ENCODE data around the gene PERCC1. TPM values are rescaled to one million over a fixed set of nuclear protein-coding genes. Genes with fewer than 3 reads are reported as not detected.

Gene PERCC1
- total and polyA plus RNA-seq, 5 donors from 2014 or later = not detected

- Mint-ChIP-seq H3K27me3 (no peaks in the 10 kb centered on the region), H3K36me3 (peaks cover 9% of the 10 kb centered on the region), H3K27ac (no peak overlapping the region), H3K4me1 (peaks cover 0 to 3% (median 0%) of the 10 kb centered on the region in 4 donors), H3K9me3 (peaks cover 0 to 1% (median 0%) of the 10 kb centered on the region in 7 donors), H3K4me3 (no peak overlapping the region)
- H3K36me3 ChIP-seq (ENCODE audit: control insufficient read depth, insufficient read depth, low read length) = peaks cover 22% of the 10 kb centered on the region
- no peaks in the 10 kb centered on the region for H3K4me1 ChIP-seq (ENCODE audit: control insufficient read depth, insufficient read depth, low read length, poor library complexity, severe bottlenecking)
- no peak overlapping the region for H3K27ac ChIP-seq (ENCODE audit: insufficient read depth, low read length, poor library complexity, severe bottlenecking)
- no peak overlapping the region for H3K4me3 ChIP-seq (ENCODE audit: low read depth, low read length)
- no peaks in the 10 kb centered on the region for H3K27me3 ChIP-seq (ENCODE audit: control insufficient read depth, insufficient read depth, low read length)
- DNase-seq (no peak), ATAC-seq (ENCODE audit: low read depth in 2 of 2) (no peak)
- H3K9me3 ChIP-seq (ENCODE audit: control insufficient read depth in 2 of 2, low read length in 2 of 2) = no peaks in the 10 kb centered on the region
Measured at GRCh38 chr16:1457489-1458245, 26.8 kb downstream of the PERCC1 start.

DNA sequence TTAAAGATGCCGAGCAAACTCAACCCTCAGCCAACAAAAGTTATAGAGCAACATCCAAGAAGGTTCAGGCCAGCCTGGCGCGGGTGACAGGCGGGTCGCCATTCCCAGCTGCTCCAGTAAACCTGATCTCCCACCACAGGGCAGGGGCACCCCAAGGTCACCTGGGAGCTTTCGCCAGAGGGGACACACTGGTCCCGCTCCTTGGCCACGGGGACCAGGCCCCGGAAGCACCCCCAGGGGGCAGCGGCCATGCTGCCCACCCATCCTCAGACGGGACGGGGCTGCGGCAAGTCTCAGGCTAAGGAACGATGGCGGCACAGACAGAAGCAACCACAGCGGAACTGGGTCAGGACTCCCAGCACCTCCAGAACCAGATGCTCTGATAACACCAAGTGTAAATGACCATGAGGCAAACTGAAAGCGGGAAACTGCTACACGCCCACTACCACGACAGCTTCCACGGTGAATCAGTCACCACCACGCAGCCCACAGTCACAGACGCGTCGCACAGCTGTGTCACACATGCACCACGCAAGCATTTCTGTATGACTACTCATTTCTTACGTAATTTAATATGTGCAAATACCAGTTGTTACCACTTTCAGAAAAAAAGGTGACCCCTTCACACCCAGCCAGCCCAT, 27.6 kb downstream of the PERCC1 start:
- Histone ChIP-seq H3K36me3 (ENCODE audit: control insufficient read depth, insufficient read depth, low read length) (peaks cover 20% of the 10 kb centered on the region), H3K4me1 (ENCODE audit: control insufficient read depth, insufficient read depth, low read length, poor library complexity, severe bottlenecking) (no peaks in the 10 kb centered on the region), H3K27ac (ENCODE audit: insufficient read depth, low read length, poor library complexity, severe bottlenecking) (no peak overlapping the region), H3K27me3 (ENCODE audit: control insufficient read depth, insufficient read depth, low read length) (no peaks in the 10 kb centered on the region), H3K9me3 (ENCODE audit: control insufficient read depth in 2 of 2, low read length in 2 of 2) (no peaks in the 10 kb centered on the region), H3K4me3 (ENCODE audit: low read depth, low read length) (no peak overlapping the region)
- H3K4me3 Mint-ChIP-seq = no peak overlapping the region
- DNase-seq (no peak), ATAC-seq (ENCODE audit: low read depth in 2 of 2) (no peak)
- peaks cover 0 to 1% (median 0%) of the 10 kb centered on the region in 7 donors for H3K9me3 Mint-ChIP-seq
- H3K27me3 Mint-ChIP-seq = no peaks in the 10 kb centered on the region
- H3K36me3 Mint-ChIP-seq = peaks cover 9% of the 10 kb centered on the region
- H3K27ac Mint-ChIP-seq = peak overlapping the region in 1 of 3 donors; percentile 25
- H3K4me1 Mint-ChIP-seq = peaks cover 0 to 3% (median 0%) of the 10 kb centered on the region in 4 donors

- Histone ChIP-seq H3K4me3 (ENCODE audit: low read depth, low read length) (no peak overlapping the region), H3K27me3 (ENCODE audit: control insufficient read depth, insufficient read depth, low read length) (no peaks in the 10 kb centered on the region), H3K36me3 (ENCODE audit: control insufficient read depth, insufficient read depth, low read length) (peaks cover 19% of the 10 kb centered on the region), H3K27ac (ENCODE audit: insufficient read depth, low read length, poor library complexity, severe bottlenecking) (no peak overlapping the region), H3K4me1 (ENCODE audit: control insufficient read depth, insufficient read depth, low read length, poor library complexity, severe bottlenecking) (no peaks in the 10 kb centered on the region), H3K9me3 (ENCODE audit: control insufficient read depth in 2 of 2, low read length in 2 of 2) (no peaks in the 10 kb centered on the region)
- H3K4me1 Mint-ChIP-seq = peaks cover 0 to 3% (median 0%) of the 10 kb centered on the region in 4 donors
- H3K27ac Mint-ChIP-seq = peak overlapping the region in 1 of 3 donors; percentile 25
- peaks cover 6% of the 10 kb centered on the region for H3K36me3 Mint-ChIP-seq
- H3K27me3 Mint-ChIP-seq = no peaks in the 10 kb centered on the region
- ATAC-seq (ENCODE audit: low read depth in 2 of 2) (peak; percentile 29 to 48), DNase-seq (no peak)
- H3K4me3 Mint-ChIP-seq = no peak overlapping the region
- peaks cover 0 to 1% (median 0%) of the 10 kb centered on the region in 7 donors for H3K9me3 Mint-ChIP-seq
Measured at GRCh38 chr16:1458977-1459341, 28.1 kb downstream of the PERCC1 start.

GRCh38 chr16:1459967-1460366, 29.1 kb downstream of the PERCC1 start:
- H3K27ac ChIP-seq (ENCODE audit: insufficient read depth, low read length, poor library complexity, severe bottlenecking) = no peak overlapping the region
- H3K4me1 ChIP-seq (ENCODE audit: control insufficient read depth, insufficient read depth, low read length, poor library complexity, severe bottlenecking) = no peaks in the 10 kb centered on the region
- H3K9me3 ChIP-seq (ENCODE audit: control insufficient read depth in 2 of 2, low read length in 2 of 2) = no peaks in the 10 kb centered on the region
- no peak overlapping the region for H3K4me3 ChIP-seq (ENCODE audit: low read depth, low read length)
- DNase-seq (no peak), ATAC-seq (ENCODE audit: low read depth in 2 of 2) (no peak)
- Mint-ChIP-seq H3K4me3 (no peak overlapping the region), H3K36me3 (peaks cover 4% of the 10 kb centered on the region), H3K27me3 (no peaks in the 10 kb centered on the region), H3K9me3 (peaks cover 0 to 1% (median 0%) of the 10 kb centered on the region in 7 donors), H3K27ac (no peak overlapping the region), H3K4me1 (peaks cover 0 to under 1% (median 0%) of the 10 kb centered on the region in 4 donors)
- H3K36me3 ChIP-seq (ENCODE audit: control insufficient read depth, insufficient read depth, low read length) = peaks cover 17% of the 10 kb centered on the region
- H3K27me3 ChIP-seq (ENCODE audit: control insufficient read depth, insufficient read depth, low read length) = no peaks in the 10 kb centered on the region

DNA sequence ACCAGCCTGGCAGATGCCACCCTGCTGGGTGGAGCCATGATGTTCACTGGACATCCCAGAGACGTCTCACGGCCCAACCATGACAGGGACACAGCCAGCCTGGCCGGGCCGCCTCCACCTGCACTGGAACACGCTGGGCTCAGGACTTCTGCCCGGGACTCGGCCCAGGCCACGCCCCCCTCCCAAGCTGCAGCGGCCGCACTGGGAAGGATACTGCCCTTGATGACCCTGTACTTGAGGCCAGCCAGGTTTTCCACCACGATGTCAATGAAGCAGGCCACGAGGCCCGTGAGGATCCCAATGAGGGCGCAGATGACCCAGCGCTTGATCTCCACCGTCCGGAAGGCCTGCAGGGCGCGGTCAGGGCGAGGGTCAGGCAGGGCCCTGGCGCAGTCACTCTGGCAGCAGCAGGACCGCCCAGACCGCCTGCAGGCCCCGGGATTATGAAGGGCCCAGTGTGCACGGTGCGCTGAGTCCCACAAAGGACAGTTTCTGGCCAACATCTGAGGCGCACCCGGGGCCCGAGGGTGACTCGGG, 29.8 kb downstream of the PERCC1 start:
- ATAC-seq (ENCODE audit: low read depth in 2 of 2) = no peak
- H3K4me3 Mint-ChIP-seq = no peak overlapping the region
- Histone ChIP-seq H3K27me3 (ENCODE audit: control insufficient read depth, insufficient read depth, low read length) (no peaks in the 10 kb centered on the region), H3K27ac (ENCODE audit: insufficient read depth, low read length, poor library complexity, severe bottlenecking) (no peak overlapping the region), H3K36me3 (ENCODE audit: control insufficient read depth, insufficient read depth, low read length) (peaks cover 12% of the 10 kb centered on the region), H3K9me3 (ENCODE audit: control insufficient read depth in 2 of 2, low read length in 2 of 2) (no peaks in the 10 kb centered on the region), H3K4me3 (ENCODE audit: low read depth, low read length) (no peak overlapping the region), H3K4me1 (ENCODE audit: control insufficient read depth, insufficient read depth, low read length, poor library complexity, severe bottlenecking) (no peaks in the 10 kb centered on the region)
- H3K27me3 Mint-ChIP-seq = no peaks in the 10 kb centered on the region
- no peak for DNase-seq
- peaks cover 0 to 3% (median 0%) of the 10 kb centered on the region in 4 donors for H3K4me1 Mint-ChIP-seq
- H3K27ac Mint-ChIP-seq = no peak overlapping the region
- peaks cover 0 to 1% (median 0%) of the 10 kb centered on the region in 7 donors for H3K9me3 Mint-ChIP-seq
- peaks cover 4% of the 10 kb centered on the region for H3K36me3 Mint-ChIP-seq

DNA sequence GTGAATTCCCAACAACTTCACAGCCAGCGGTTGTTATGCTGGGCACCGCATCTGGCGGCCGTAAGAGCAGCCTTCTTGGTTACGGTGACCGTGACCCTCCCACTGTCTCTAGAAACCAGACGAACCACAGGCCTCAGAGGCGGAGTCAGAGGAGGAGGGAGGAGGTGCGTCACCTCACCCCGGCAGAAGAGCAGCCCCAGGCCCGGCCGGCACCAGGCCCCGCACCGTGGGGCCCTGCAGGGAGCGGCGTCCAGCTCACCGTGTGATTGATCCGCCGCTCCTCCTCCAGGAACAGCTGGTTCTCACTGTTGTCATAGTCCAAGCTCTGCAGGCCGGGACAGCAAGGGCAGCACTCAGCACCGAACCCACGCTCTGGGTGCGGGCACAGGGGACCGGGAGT, 30.3 kb downstream of the PERCC1 start:
- Histone ChIP-seq H3K27me3 (ENCODE audit: control insufficient read depth, insufficient read depth, low read length) (no peaks in the 10 kb centered on the region), H3K36me3 (ENCODE audit: control insufficient read depth, insufficient read depth, low read length) (peaks cover 10% of the 10 kb centered on the region), H3K4me3 (ENCODE audit: low read depth, low read length) (no peak overlapping the region), H3K27ac (ENCODE audit: insufficient read depth, low read length, poor library complexity, severe bottlenecking) (no peak overlapping the region), H3K4me1 (ENCODE audit: control insufficient read depth, insufficient read depth, low read length, poor library complexity, severe bottlenecking) (no peaks in the 10 kb centered on the region), H3K9me3 (ENCODE audit: control insufficient read depth in 2 of 2, low read length in 2 of 2) (no peaks in the 10 kb centered on the region)
- H3K27ac Mint-ChIP-seq = no peak overlapping the region
- ATAC-seq (ENCODE audit: low read depth in 2 of 2) (no peak), DNase-seq (no peak)
- peaks cover 4% of the 10 kb centered on the region for H3K36me3 Mint-ChIP-seq
- peaks cover 0 to 1% (median 0%) of the 10 kb centered on the region in 7 donors for H3K9me3 Mint-ChIP-seq
- no peak overlapping the region for H3K4me3 Mint-ChIP-seq
- no peaks in the 10 kb centered on the region for H3K27me3 Mint-ChIP-seq
- peaks cover 0 to 3% (median 0%) of the 10 kb centered on the region in 4 donors for H3K4me1 Mint-ChIP-seq

DNA sequence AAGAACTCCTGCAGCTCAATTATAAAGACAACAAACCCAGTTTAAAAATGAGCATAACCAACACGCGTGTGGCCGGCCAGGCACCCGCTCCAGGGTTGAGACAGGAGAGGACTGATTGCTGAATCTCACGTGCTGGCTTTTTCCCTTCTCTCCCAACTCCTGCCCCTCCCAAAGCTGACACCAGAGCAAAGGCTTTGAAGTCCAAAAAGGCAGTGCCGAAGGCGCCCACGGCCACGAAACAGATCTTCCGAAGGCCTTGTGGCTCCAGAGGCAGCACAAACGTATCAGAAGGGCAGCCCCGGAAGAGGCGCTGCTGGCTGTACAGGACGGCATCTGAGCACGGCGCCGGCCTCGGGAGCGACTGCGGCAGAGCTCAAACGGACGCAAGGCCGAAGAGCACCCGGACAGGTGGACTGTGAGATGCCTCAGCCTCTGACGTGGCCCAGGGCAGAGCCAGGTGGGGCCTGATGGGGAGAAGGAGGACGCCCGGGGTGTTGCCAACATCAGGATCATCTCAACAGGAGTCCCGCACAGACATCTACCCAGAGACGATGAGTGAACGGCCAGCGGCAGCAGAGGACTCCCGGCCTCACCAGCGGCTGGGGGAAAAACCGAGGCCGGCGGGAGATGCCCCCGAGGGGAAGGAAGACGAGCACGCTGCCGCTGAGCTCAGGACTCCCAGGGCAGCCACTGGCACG, 33.5 kb downstream of the PERCC1 start:
- Histone ChIP-seq H3K4me3 (ENCODE audit: low read depth, low read length) (no peak overlapping the region), H3K27me3 (ENCODE audit: control insufficient read depth, insufficient read depth, low read length) (no peaks in the 10 kb centered on the region), H3K36me3 (ENCODE audit: control insufficient read depth, insufficient read depth, low read length) (peaks cover 6% of the 10 kb centered on the region), H3K4me1 (ENCODE audit: control insufficient read depth, insufficient read depth, low read length, poor library complexity, severe bottlenecking) (no peaks in the 10 kb centered on the region), H3K9me3 (ENCODE audit: control insufficient read depth in 2 of 2, low read length in 2 of 2) (no peaks in the 10 kb centered on the region), H3K27ac (ENCODE audit: insufficient read depth, low read length, poor library complexity, severe bottlenecking) (no peak overlapping the region)
- Mint-ChIP-seq H3K27me3 (no peaks in the 10 kb centered on the region), H3K36me3 (peaks cover 4% of the 10 kb centered on the region), H3K4me1 (peaks cover 0 to 14% (median 0%) of the 10 kb centered on the region in 4 donors), H3K9me3 (peaks cover 0 to 1% (median 0%) of the 10 kb centered on the region in 7 donors), H3K4me3 (no peak overlapping the region), H3K27ac (no peak overlapping the region)
- ATAC-seq (ENCODE audit: low read depth in 2 of 2) (no peak), DNase-seq (no peak)
